Ovary (tissue), 3 donors: Measurements from ENCODE around the gene RASSF10.

Experiments
- CTCF ChIP-seq, 3 donors: fragments of 450-650 bp in 2 of 3; fragments of 200-600 bp in 1 of 3; IDR thresholded peaks; one replicate each; pipeline versions ENCODE4 v1.5.1 to v1.8.0; 2016 to 2022; ENCODE audit warnings: antibody characterized with exemption in 3 of 3, mild to moderate bottlenecking in 1 of 3
- EP300 ChIP-seq: sonication (generic); formaldehyde crosslinking; IDR thresholded peaks from one replicate; pipeline ENCODE4 v1.6.1; 2017; ENCODE audit warnings: antibody characterized with exemption
- donor health status: DM: no; HTN: no; CAD: no.

GRCh38 chr11:13028322-13028721, 19.2 kb downstream of the RASSF10 start:
- TF ChIP-seq CTCF (IDR thresholded peaks at IDR 0.05) (no peak), EP300 (no peak)
